Stimulated activated CD8-positive, alpha-beta memory T cell treated with anti-CD3 and anti-CD28 coated beads, Interleukin-15, amount 100 ng/mL, for 48 hours (primary cell): ENCODE results near the gene ERC1.

Source experiments
- DNase-seq, 2 donors: peaks; one replicate each; pipeline ENCODE4 v3.0.0-alpha.2; 2020; ENCODE audit warnings: low read depth in 2 of 2

ERC1 gene

DNA sequence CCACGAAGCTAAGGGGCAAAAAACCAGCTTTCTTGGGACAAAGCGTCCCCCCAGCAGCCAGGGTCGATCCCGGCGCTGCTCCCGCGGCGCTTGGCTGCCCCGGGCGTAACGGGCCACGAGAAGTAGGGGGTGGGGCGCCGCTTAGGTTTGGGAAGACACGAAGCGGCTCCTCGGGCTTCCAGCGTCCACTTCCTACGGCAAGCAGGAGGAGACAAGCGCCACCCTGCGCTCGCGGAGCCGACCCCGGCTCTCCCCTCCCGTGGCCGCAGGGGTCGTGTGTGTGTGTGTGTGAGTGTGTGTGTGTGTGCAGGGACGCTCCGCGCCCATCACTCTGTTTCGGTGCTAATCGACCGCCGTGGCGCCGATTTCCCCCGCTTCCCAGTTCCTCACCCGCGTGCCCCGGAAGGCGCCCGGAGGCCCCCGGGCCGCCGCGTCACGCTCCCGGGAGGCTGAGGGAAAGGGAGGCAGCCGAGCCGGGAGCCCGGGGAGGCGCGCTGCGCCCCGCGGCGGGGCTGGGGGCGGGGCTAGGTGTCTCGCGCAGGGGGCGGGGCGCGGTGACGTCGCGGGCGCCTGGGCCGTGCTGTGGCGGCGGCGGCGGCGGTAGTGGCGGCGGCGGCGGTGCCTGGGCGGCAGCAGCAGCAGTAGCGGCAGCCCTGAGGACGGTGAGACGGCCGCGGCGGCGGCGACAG is at the start of gene ERC1:
Gene ERC1 (plus strand): TSS at position 563 of the 689 bp plus-strand sequence. CDS start 36,681 bp downstream, outside the sequence.
- peak; percentile 74 to 80 for DNase-seq

- no peak for DNase-seq
These were observed 48.0 kb upstream of the ERC1 start for GRCh38 chr12:943051-943450.

GRCh38 chr12:944211-944610 is 46.8 kb upstream of the ERC1 start:
- DNase-seq = no peak

DNA sequence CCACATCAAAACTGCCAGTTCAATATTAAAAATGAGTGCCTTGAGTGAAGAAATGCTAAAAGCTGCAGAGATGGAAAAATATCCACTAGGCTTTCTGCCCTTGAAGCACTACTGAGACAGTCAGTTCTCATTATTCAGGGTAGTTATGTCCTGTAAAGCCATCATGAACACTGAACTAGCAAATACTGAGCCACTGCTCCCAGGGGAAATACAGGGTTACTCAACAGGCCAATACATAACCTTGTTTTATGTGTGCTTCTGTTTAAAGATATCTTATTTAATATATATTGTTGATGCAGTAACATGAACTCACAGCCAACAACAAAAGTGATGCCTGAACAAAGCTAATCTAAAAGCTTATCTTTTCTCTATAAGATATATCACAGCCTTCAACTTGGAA is 44.8 kb upstream of the ERC1 start:
- no peak for DNase-seq

- no peak for DNase-seq
These were observed 44.4 kb upstream of the ERC1 start for GRCh38 chr12:946631-947030.

- DNase-seq = no peak
These were observed 42.8 kb upstream of the ERC1 start for GRCh38 chr12:948238-948637.

DNA sequence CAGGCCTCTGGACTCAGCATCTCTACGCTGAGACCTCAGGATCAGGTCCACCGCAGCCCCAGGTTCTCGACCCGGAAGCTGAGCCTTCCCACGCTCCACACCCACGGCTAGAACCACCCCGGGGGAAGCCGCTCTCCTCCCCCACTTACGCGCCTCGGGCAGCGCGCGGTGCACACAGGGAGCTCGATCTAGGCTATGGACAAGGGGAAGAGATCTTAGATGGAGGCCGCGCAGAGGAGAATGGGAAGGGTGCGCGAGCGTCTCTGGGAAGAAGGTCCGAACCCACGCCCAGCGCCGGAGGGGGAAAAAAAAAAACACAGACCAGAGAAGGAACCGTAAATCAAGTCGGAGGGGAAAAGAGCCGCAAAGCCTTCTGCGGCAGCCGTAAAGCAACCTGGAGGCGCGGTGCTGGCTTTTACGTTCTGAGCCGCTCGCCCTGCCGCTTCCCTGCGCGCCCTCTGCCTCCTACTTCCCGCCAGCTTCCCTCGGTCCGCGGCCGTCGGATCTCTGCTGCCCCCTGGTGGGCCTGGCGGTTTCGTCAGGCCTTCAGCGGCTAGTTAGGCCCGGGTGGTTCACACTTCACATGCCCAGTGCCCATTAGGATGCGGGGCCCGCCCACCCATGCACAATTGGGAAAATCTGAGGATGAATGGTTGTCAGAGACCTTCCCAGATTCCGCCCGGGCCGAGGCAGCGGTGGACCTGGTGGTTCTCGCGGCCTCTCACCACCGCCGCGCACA is 41.4 kb upstream of the ERC1 start, which contains the start of gene RAD52:
Gene RAD52 (minus strand): TSS at position 242 of the 739 bp plus-strand sequence. CDS start 16,636 bp downstream, outside the sequence.
- peak; percentile 95 for DNase-seq

DNA sequence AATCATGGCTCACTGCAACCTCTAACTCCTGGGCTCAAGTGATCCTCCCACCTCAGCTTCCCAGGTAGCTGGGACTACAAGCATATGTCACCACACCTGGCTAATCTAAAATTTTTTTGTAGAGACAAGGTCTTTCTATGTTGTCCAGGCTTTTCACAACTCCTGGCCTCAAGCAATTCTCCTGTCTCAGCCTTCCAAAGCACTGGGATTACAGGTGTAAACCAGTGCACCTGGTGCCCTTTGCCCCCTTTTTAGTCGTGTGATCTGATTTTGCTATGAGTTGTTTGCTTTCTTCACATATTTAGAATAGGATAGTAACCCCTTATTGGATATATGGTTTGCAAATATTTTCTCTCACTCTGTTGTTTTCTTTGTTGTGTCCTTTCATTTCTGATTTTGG is 39.8 kb upstream of the ERC1 start:
- no peak for DNase-seq

- DNase-seq = no peak
These were observed 37.2 kb upstream of the ERC1 start for GRCh38 chr12:953776-954175.

- DNase-seq = no peak
These were observed 36.3 kb upstream of the ERC1 start for GRCh38 chr12:954741-955140.

DNA sequence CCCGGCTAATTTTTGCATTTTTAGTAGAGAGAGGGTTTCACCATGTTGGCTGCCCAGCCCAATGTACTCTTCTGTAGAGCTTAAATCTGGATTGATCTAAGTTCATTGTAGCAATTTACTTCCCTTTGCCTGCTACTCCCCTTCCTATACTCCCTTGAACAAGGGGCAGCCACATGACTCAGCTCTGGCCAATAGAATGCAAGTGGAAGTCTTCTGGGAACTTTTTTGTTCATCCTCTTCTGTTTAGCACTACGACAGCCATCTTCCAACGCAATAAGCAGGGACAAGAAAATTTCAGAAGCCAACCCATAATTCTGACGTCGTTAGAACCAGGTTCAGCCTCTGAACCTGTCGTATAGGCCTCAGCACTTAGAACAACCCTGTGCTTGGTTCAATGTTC is 35.1 kb upstream of the ERC1 start:
- DNase-seq = no peak

DNA sequence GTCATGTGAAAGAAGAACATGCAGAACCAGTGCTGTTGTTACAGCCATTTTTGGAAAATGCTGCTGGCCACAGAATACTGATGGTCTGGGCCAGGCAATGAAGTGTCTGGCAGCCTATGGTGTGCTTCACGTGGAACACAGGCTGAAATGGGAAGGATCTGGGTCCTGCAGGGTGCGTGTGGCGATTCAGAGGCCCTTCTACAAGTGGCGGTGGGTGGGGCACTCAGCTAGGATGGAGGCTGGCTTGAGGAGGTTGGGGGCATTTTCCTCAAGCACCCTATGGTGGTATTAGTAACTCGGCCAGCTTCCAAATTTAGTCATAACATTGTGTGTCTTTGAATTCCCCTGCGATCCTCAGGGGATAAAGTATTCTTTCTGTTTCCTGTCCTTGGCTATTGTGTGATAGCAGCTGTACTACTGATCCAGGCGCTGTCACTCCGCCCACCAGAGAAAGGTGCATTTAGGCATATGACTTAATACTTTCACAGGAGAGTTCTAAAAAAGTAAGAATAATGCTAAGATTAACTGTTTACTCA is 32.4 kb upstream of the ERC1 start:
- DNase-seq = no peak

- no peak for DNase-seq
These were observed 24.3 kb upstream of the ERC1 start for GRCh38 chr12:966724-967123.

GRCh38 chr12:967641-968040 is 23.4 kb upstream of the ERC1 start:
- DNase-seq = no peak

DNA sequence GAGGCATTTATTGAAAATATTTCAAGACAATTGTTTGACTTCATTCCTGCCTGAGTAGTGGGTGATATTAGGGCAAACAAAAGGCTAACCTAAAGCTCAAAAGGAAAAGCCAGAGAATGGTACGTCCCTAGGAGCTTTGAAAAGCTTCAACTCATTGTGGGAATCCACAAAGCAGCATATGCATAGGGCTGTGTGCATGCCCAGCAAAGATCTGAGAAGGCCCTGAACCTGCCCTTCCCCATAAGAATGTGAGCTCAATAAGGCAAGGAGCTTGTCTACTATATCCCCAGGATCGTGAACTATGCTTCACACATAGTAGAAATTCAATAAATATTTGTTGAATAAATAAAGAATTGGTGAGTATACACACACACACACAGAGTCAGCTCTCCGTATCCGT is 22.5 kb upstream of the ERC1 start:
- no peak for DNase-seq

DNA sequence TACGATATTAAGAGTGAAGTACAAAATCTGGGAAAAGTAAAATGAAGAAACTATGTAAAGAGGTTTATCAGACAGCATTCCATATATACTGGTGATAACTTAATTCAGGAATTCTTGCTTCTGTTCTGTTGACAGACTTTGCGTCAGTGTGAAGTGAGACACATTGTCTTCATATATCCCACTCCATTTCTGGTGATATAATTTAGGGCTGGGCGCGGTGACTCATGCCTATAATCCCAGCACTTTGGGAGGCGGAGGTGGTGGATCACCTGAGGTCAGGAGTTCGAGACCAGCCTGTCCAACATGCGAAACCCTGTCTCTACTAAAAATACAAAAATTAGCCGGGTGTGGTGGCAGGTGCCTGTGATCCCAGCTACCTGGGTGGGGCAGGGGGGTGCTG is 21.2 kb upstream of the ERC1 start:
- no peak for DNase-seq

GRCh38 chr12:971991-972390 is 19.0 kb upstream of the ERC1 start:
- DNase-seq = no peak

- DNase-seq = no peak
These were observed 16.7 kb upstream of the ERC1 start for GRCh38 chr12:974271-974862.

- DNase-seq = no peak
These were observed 14.4 kb upstream of the ERC1 start for GRCh38 chr12:976644-977043.

DNA sequence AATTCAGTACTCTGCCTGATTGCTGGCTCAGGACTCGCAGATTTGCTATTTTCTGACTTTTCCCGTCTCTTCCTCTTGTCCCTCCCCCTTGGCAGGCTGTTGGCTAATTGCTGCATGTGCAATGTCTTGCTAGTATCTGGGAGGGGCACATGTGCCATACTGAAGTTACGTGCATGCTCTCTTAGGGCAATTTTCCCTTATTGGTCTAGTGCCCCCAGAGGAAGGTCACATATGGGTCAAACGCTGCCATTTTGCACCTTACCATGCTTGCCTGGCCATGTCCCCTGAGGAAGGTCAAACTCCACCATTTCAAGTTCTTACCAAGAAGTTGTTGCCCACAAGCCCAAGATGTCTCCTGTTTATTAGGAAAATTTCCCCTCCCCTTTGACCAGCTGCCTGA is 13.9 kb upstream of the ERC1 start:
- DNase-seq = no peak

DNA sequence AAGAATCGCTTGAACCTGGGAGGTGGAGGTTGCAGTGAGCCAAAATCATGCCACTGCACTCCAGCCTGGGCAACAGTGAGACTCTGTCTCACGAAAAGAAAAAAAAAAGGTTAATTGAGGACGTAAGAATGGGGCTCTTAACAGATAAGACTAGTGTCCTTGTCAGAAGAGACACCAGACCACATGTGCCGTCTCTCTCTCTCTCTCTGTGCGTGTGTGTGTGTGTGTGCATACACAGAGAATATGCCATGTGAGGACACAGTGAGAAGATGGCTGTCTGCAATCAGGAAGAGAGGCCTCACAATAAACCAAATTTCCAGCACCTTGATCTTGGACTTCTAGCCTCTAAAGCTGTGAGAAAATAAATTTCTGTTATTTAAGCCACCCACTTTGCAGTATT is 11.7 kb upstream of the ERC1 start:
- no peak for DNase-seq

DNA sequence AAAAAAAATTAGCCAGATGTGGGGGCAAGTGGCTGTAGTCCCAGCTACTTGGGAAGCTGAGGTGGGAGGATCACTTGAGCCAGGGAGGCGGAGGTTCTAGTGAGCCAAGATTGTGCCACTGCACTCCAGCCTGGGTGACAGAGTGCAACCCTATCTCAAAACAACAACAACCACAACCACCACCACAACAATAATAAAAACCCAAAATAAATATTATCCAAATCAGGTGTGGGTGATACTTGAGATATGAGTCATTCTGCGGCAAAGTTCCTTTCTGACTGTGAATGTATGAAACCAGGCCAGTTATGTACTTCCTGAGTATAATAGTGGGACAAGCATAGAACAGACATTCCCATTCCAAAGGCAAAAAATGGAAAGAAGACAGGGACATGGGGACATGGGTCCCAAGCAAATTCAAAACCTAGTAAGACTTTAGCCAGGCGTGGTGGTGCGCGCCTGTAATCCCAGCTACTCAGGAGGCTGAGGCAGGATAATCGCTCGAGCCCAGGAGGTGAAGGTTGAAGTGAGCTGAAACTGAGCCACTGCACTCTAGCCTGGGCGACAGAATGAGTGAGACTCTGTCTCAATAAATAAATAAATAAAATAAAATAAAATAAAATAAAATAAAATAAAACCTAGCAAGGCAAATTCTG is 9.7 kb upstream of the ERC1 start:
- no peak for DNase-seq
